ENCODE data around the gene KCNJ2.

The KCNJ2 gene

DNA sequence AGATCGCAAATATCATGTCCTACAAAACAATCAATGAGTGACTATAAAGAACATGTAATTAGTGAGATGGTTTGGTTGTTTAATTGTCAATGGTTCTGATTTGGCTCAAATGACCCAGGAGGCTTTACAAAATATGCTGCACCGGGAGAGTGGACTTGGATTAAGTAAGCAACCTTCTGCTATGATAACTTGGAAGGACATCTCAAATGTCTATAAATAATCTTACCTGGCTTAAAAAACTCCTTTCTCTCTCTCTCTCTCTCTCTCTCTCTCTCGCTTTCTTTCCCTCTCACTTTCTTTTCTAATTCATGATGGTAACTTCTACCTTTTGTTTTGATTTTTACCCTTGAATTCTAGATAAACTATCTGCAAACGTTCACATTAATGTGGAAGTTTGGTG, 14.2 kb downstream of the KCNJ2 start:
- DNase-seq: no peak
- no peaks in the 10 kb centered on the region for H3K36me3 ChIP-seq
- H3K27me3 ChIP-seq: peaks cover 26% of the 10 kb centered on the region
- no peak overlapping the region for H3K4me3 ChIP-seq (ENCODE audit: low read depth, low read length)
- H3K9me3 ChIP-seq: no peaks in the 10 kb centered on the region
- TF ChIP-seq, protein P1, sequence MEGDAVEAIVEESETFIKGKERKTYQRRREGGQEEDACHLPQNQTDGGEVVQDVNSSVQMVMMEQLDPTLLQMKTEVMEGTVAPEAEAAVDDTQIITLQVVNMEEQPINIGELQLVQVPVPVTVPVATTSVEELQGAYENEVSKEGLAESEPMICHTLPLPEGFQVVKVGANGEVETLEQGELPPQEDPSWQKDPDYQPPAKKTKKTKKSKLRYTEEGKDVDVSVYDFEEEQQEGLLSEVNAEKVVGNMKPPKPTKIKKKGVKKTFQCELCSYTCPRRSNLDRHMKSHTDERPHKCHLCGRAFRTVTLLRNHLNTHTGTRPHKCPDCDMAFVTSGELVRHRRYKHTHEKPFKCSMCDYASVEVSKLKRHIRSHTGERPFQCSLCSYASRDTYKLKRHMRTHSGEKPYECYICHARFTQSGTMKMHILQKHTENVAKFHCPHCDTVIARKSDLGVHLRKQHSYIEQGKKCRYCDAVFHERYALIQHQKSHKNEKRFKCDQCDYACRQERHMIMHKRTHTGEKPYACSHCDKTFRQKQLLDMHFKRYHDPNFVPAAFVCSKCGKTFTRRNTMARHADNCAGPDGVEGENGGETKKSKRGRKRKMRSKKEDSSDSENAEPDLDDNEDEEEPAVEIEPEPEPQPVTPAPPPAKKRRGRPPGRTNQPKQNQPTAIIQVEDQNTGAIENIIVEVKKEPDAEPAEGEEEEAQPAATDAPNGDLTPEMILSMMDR (IDR thresholded peaks at IDR 0.05; ENCODE audit: low read depth, low read length): no peak
- no peaks in the 10 kb centered on the region for H3K4me1 ChIP-seq

DNA sequence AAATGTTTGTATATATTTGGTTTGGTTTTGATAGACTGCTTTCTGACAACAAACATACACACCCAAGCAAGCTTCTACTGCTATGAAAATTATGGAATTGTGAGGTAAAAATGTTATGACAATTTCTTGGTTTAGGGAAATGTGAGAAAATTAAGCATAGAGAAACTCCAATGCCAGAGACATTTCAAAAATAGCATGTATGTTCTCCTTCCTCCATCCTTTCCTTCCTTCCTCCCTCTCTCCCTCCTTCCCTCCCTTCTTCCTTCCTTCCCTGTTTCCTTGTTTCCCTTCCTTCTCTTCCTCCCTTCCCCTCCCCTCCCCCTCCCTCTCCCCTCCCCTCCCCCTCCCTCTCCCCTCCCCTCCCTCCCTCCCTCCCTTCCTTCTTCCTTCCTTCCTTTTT, 14.9 kb downstream of the KCNJ2 start:
- Histone ChIP-seq H3K36me3 (no peaks in the 10 kb centered on the region), H3K9me3 (no peaks in the 10 kb centered on the region), H3K4me1 (no peaks in the 10 kb centered on the region), H3K4me3 (ENCODE audit: low read depth, low read length) (no peak overlapping the region), H3K27me3 (peaks cover 25% of the 10 kb centered on the region)
- TF ChIP-seq, protein P1 (IDR thresholded peaks at IDR 0.05; ENCODE audit: low read depth, low read length): no peak
- DNase-seq: no peak

DNA sequence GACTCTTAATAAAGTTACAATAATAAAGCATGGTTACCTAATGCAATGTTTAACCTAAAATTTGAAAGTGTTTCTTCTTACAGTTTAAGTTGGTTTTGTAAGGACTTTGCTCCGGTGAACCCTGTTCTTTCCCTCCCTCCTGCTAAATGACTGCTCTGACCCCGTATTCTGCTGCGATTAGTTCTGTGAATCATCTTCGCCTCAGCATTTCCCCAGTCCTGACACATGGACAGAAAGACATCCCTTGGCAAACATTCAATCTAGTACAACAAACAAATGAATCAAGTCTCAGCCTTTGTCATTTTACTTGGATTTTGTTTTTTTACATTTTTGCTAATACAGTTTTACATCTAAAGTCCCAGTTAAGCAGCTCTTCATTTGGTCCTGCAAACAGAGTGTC, 15.4 kb downstream of the KCNJ2 start:
- Histone ChIP-seq H3K4me3 (ENCODE audit: low read depth, low read length) (no peak overlapping the region), H3K27me3 (peaks cover 23% of the 10 kb centered on the region), H3K4me1 (no peaks in the 10 kb centered on the region), H3K36me3 (no peaks in the 10 kb centered on the region), H3K9me3 (no peaks in the 10 kb centered on the region)
- DNase-seq: no peak
- TF ChIP-seq, protein P1 (IDR thresholded peaks at IDR 0.05; ENCODE audit: low read depth, low read length): no peak

DNA sequence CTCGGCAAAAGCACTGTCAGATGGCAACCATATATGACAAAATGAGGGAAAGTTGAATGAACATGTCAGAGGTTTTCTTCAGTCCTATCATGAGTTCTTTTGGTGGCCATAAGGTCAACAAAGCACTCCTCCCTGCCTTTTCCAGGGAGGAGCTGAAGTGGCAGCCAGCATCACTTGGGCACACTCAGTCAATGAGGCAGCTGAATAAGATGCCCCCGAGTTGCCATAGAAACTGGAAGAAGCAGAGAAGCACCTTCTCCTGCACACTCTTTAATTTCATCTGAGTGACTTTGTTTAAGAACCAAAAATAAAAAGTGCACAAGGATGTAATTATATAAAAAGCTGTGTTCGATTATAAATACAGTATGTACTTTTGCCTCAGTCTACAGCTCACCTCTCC, 16.0 kb downstream of the KCNJ2 start:
- no peak for DNase-seq
- Histone ChIP-seq H3K27me3 (peaks cover 23% of the 10 kb centered on the region), H3K4me3 (ENCODE audit: low read depth, low read length) (no peak overlapping the region), H3K36me3 (no peaks in the 10 kb centered on the region), H3K4me1 (no peaks in the 10 kb centered on the region), H3K9me3 (no peaks in the 10 kb centered on the region)
- TF ChIP-seq, protein P1 (IDR thresholded peaks at IDR 0.05; ENCODE audit: low read depth, low read length): no peak

DNA sequence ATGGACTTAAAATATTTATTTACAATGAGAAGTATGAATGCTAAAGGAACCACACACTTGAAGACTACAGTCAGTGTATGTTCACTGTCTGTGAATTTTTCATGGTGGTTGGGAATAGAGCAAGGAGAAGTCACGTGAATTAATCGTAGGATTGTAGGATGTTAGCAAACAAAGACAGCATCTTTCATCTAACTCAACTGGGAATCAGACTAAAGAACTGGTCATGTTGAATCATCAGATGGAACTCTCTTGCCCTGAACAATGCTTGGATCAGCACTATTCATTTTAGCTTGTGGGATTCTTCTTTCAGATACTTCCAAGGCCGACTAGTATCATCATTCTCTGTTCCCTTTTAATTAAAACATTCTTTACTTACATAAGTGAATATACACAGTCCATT, 18.1 kb downstream of the KCNJ2 start:
- Histone ChIP-seq H3K36me3 (no peaks in the 10 kb centered on the region), H3K4me1 (no peaks in the 10 kb centered on the region), H3K4me3 (ENCODE audit: low read depth, low read length) (no peak overlapping the region), H3K27me3 (peaks cover 8% of the 10 kb centered on the region), H3K9me3 (no peaks in the 10 kb centered on the region)
- no peak for DNase-seq
- TF ChIP-seq, protein P1 (IDR thresholded peaks at IDR 0.05; ENCODE audit: low read depth, low read length): no peak

DNA sequence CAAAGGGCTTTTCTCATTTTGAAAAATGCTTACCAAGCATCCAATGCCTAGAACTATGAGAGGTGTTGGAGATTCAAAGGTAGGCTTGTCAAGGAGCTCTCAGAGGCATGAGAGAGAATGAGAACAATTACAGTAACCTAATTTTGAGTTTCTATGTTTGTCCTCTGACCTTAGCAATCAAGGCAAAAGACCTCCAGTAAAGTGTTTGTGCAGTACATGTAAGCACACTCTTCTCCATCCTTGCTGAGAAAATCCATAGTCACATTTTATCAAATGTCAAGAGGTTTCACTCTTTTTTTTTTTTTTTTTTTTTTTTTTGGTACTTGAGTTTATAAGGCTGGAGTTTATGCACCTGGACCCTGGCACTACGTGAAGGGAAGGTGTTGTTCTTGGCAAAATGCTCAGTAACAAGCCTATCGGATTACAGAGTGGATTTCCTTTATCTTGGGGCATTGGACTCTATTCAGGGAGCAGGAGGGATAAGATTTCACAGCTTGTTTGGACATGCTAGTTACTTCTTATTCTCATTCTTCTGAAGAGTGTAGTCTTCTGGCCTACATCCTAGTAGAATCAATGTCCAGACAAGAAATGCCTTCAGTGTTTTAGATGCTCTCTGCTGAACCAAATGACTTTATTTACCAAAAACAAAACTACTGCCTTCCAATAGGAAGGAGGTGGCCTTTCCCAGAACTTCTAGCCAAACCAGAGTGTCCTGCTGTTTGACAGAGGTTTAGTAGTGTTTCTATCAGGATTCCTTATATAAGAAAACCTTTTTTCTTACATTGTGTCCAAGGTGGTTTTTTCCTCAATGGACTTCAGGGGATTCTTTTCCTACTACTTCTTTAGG, 21.9 kb downstream of the KCNJ2 start:
- Histone ChIP-seq H3K4me1 (no peaks in the 10 kb centered on the region), H3K4me3 (ENCODE audit: low read depth, low read length) (no peak overlapping the region), H3K9me3 (no peaks in the 10 kb centered on the region), H3K36me3 (no peaks in the 10 kb centered on the region), H3K27me3 (no peaks in the 10 kb centered on the region; the same call in 1 of the 2 replicates)
- no peak for DNase-seq
- TF ChIP-seq, protein P1 (IDR thresholded peaks at IDR 0.05; ENCODE audit: low read depth, low read length): no peak
